Measurements from ENCODE around the gene SSBP3. TPM values are rescaled to one million over a fixed set of nuclear protein-coding genes. Genes with fewer than 3 reads are reported as not detected.
A peak's percentile ranks its signal among the peaks of the same experiment; 100 is the strongest.

Gene SSBP3
- total and polyA plus RNA-seq, 8 donors: 33.0 to 129 (median 112) TPM

DNA sequence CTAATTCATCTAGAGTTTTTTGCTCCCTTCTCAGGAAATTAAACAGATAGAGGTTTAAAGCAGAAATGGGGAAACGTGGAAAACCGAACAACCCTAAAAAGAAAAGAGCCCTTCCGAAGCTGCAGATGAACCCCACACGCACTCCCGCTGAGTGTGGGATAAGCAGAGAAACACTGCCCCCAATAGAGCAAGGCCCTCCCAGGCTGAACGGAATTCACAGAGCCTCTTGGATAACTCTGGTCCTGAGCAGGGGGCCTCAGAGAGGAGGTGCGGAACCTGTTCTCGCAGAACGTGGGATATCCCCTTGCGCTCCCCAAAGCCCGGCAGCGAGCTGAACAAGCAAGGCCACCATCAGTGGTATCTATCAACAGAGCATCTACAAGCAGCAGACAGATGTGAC, 44.9 kb downstream of the SSBP3 start:
- no peaks in the 10 kb centered on the region for H3K36me3 ChIP-seq
- no peak for DNase-seq
- no peak for TF ChIP-seq CTCF (IDR thresholded peaks at IDR 0.05)
- H3K4me3 ChIP-seq: no peak overlapping the region
- intact Hi-C loops (cut with DNase I): no loop called here
- no peaks in the 10 kb centered on the region for H3K27me3 ChIP-seq
- H3K4me1 ChIP-seq: peaks cover 0 to 22% of the 10 kb centered on the region in 2 donors
- no peak overlapping the region for H3K27ac ChIP-seq
- ATAC-seq: no peak
- H3K9me3 ChIP-seq: no peaks in the 10 kb centered on the region

DNA sequence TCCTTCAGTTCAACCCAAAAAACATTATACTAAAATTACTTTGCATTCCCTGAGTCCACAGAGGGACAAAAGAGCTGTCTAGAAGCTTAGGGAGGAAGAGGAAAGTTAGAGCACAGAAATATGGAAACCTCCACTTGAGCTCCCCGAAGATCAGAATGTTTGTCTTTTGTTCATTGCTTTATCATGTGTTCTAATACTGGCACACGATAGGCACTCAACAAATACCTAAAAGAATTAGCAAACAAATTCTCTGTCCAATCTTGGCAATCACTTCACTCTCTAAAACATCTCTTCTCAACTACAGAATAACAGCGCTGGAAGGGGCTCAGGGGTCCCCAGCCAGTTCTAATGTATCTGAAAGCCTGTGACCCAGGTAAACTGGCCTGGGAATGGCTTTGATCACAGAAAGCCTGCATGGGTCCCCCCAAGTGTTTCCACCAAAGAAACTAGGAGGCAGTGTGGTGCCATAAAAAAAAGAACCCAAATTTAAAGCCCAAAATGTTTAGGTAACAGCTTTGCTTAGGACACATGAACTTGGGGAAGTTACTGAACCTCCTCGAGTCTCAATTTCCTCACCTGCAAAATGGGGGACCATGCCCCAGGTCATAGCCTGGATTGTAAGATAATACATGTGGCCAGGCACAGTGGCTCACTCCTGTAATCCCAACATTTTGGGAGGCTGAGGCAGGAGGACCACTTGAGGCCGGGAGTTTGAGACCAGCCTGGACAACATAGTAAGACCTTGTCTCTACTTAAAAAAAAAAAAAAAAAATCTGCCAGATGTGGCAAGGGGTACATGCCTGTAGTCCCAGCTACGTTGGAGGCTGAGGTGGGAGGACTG, 45.8 kb downstream of the SSBP3 start:
- H3K36me3 ChIP-seq: no peaks in the 10 kb centered on the region
- peaks cover 5 to 32% of the 10 kb centered on the region in 2 donors for H3K4me1 ChIP-seq
- H3K27ac ChIP-seq: no peak overlapping the region
- DNase-seq (no peak), ATAC-seq (no peak)
- no peaks in the 10 kb centered on the region for H3K9me3 ChIP-seq
- no peak for TF ChIP-seq CTCF (IDR thresholded peaks at IDR 0.05)
- H3K27me3 ChIP-seq: no peaks in the 10 kb centered on the region
- intact Hi-C loops (cut with DNase I): no loop called here
- no peak overlapping the region for H3K4me3 ChIP-seq

DNA sequence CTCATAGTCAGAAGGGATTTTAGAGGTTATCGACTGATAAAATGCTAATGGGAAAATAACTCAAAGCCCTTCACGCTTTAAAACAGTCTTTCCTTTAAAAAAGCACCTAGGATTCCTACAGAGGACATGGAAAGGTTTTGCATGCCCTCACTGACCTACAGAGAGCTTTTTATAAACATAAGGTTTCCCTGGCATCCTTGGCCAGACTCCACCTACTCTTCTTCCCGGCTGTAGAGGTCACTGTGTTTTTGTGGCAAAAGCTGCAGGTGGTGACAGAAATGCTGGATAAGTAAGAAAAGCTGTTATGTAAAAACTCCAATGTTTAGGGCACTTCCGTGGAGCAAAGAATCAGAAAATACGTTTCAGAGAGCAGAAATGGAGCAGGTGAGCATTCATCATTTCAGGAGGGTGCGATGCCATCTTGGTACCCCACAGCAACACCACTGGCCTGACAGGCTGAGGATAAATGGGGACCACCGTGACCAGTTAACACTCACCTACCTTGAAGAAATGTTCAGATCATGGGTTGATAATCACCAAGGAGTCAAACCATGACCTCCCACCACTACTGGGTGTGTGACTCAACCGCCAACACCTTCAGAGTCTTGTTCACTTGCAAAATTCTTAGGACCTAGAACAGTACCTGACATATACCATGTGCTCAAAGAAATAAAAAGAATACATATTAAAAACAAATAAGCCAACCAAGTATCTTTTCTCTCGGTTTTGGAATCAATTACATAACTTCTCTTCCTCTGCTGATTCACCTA, 46.6 kb downstream of the SSBP3 start:
- Histone ChIP-seq H3K27ac (no peak overlapping the region), H3K4me3 (no peak overlapping the region), H3K36me3 (no peaks in the 10 kb centered on the region), H3K27me3 (no peaks in the 10 kb centered on the region), H3K4me1 (peaks cover 5 to 35% of the 10 kb centered on the region in 2 donors), H3K9me3 (no peaks in the 10 kb centered on the region)
- DNase-seq (no peak), ATAC-seq (no peak)
- no peak for TF ChIP-seq CTCF (IDR thresholded peaks at IDR 0.05)
- intact Hi-C loops (cut with DNase I): no loop called here

DNA sequence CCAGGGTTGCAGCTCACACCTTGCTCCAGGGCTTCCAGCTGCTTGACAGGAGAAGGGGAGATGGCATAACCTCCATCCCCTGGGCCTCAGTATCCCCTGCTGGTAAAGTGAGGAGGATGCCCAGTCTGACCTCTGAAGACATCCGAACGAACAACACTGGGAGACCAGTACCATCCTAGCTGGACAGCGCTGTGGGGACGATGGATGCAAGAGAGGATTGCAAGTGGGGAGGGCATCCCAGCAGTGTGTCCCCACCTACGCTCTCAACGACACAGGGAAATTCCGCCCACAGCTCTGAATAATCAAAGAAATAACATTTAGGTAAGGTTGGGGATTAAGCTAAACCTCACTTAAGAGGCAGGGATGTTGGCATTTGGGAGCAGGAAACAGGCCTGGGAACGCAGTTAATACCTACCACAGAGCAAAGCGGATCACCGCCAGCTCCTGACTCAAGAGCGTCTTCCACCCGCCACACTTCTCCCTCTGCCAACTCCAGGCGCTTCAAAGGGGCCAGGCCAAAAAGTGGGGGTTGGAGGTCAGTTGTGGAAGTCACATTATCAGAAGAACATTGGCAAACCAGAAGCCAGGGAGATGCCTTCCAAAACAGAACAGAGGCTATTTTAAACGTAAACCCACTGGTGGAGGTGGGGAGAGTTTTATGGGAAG, 47.6 kb downstream of the SSBP3 start:
- H3K9me3 ChIP-seq: no peaks in the 10 kb centered on the region
- no peaks in the 10 kb centered on the region for H3K27me3 ChIP-seq
- peaks cover 5 to 35% of the 10 kb centered on the region in 2 donors for H3K4me1 ChIP-seq
- no peak for TF ChIP-seq CTCF (IDR thresholded peaks at IDR 0.05)
- intact Hi-C loops (cut with DNase I): no loop called here
- DNase-seq (no peak), ATAC-seq (peak; percentile 13)
- H3K27ac ChIP-seq: no peak overlapping the region
- H3K4me3 ChIP-seq: no peak overlapping the region
- H3K36me3 ChIP-seq: no peaks in the 10 kb centered on the region

GRCh38 chr1:54357967-54358366, 48.2 kb downstream of the SSBP3 start:
- Histone ChIP-seq H3K27ac (no peak overlapping the region), H3K4me1 (peaks cover 5 to 35% of the 10 kb centered on the region in 2 donors), H3K4me3 (no peak overlapping the region), H3K9me3 (no peaks in the 10 kb centered on the region), H3K36me3 (no peaks in the 10 kb centered on the region), H3K27me3 (no peaks in the 10 kb centered on the region)
- no peak for DNase-seq
- intact Hi-C loops (cut with DNase I): no loop called here
- peak; percentile 52 for ATAC-seq
- no peak for TF ChIP-seq CTCF (IDR thresholded peaks at IDR 0.05)
